Esophagus squamous epithelium (tissue), 5 donors: ENCODE results near the gene FFAR1. TPM values are rescaled to one million over a fixed set of nuclear protein-coding genes. Genes with fewer than 3 reads are reported as not detected.

Source experiments
- DNase-seq: peaks from one replicate; lab custom pipeline; 2025; lab: John Stamatoyannopoulos, UW
- H3K27ac ChIP-seq, 4 donors: fragments of 200-600 bp; sonication (generic); one replicate each; pipeline ENCODE4 v1.5.1; 2016 to 2019; ENCODE audit warnings: mild to moderate bottlenecking in 1 of 4
- H3K27me3 ChIP-seq, 4 donors: fragments of 200-600 bp; sonication (generic); 1 replicate in 3 of 4; 2 replicates in 1 of 4; pipeline versions ENCODE4 v1.5.1 to v1.6.0; 2017 to 2021; ENCODE audit warnings: antibody characterized with exemption in 1 of 4
- H3K36me3 ChIP-seq, 3 donors: fragments of 200-600 bp; sonication (generic); one replicate each; pipeline ENCODE4 v1.5.1; 2016 to 2019
- H3K4me1 ChIP-seq, 3 donors: fragments of 200-600 bp; sonication (generic); one replicate each; pipeline ENCODE4 v1.5.1; 2017 to 2019
- H3K4me3 ChIP-seq, 4 donors: fragments of 200-600 bp; sonication (generic); 1 replicate in 3 of 4; 2 replicates in 1 of 4; pipeline ENCODE4 v1.5.1; 2016 to 2019; ENCODE audit warnings: mild to moderate bottlenecking in 2 of 4, moderate library complexity in 1 of 4
- H3K9me3 ChIP-seq, 3 donors: fragments of 200-600 bp; sonication (generic); one replicate each; pipeline ENCODE4 v1.5.1; 2016 to 2019
- POLR2A ChIP-seq, 4 donors: fragments of 450-650 bp; IDR thresholded peaks; one replicate each; pipeline ENCODE4 v1.6.1; 2017; ENCODE audit warnings: antibody characterized with exemption in 4 of 4, mild to moderate bottlenecking in 4 of 4, moderate library complexity in 3 of 4
- WGBS, 2 donors: methylation state at CpG; one replicate each; pipeline ENCODE4 v1.1.5; 2018; 5-methylcytosine and 5-hydroxymethylcytosine counted together
- intact Hi-C: fragments of 100-400 bp; cut with DNase I; formaldehyde crosslinking; loops from one replicate; pipeline ENCODE4 v1.15.0; 2022
- total RNA-seq, 4 donors: library from RNA; depleted of rRNA; stranded (reverse); fragments of >200 nt; gene quantifications; one replicate each; pipeline ENCODE4 v1.1.0, GENCODE V29; 2016
- TF ChIP-seq, protein P1 (sequence below), 6 experiments: fragments of 450-650 bp in 4 of 6; fragments of 200-600 bp in 2 of 6; sonication (generic) in 2 of 6; IDR thresholded peaks; one replicate each; pipeline ENCODE4 v1.5.1; 2016 to 2019; ENCODE audit warnings: antibody characterized with exemption in 6 of 6, mild to moderate bottlenecking in 4 of 6, moderate library complexity in 4 of 6
- donor health status: DM: yes; HTN: yes; CAD: no.

Gene FFAR1
- total RNA-seq, 4 donors from 2014 or later = not detected

DNA sequence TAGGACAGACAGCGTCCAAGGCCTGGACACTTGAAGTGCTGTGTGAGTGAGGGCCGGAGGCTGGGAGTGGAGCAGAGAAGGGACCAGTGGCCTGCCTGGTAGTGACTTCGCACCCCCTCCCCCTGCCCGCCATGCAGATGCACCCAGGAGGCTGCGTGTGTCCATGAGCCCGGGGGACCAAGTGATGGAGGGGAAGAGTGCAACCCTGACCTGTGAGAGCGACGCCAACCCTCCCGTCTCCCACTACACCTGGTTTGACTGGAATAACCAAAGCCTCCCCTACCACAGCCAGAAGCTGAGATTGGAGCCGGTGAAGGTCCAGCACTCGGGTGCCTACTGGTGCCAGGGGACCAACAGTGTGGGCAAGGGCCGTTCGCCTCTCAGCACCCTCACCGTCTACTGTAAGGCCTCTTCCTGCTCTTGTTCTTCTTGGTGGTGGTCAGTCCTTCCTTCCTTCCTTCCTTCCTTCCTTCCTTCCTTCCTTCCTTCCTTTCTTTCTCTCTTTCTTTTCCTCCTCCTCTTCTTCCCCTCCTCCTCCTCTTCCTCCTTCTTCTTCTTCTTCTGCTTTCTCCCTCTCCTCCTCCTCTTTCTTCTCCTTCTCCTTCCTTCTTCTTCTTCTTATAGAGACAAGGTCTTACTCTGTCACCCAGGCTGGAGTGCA, 6.0 kb upstream of the FFAR1 start:
- H3K36me3 ChIP-seq = no peaks in the 10 kb centered on the region
- DNase-seq = no peak
- 63 to 79% methylated on average over 8 to 10 of the region's 14 CpGs for WGBS, 2 donors
- no peak overlapping the region for H3K27ac ChIP-seq
- peaks cover 0 to 18% (median 0%) of the 10 kb centered on the region in 4 donors for H3K27me3 ChIP-seq
- intact Hi-C loops = no loop called here
- no peak overlapping the region for H3K4me3 ChIP-seq
- H3K9me3 ChIP-seq = no peaks in the 10 kb centered on the region
- peaks cover 0 to under 1% (median 0%) of the 10 kb centered on the region in 3 donors for H3K4me1 ChIP-seq
- TF ChIP-seq, protein P1, sequence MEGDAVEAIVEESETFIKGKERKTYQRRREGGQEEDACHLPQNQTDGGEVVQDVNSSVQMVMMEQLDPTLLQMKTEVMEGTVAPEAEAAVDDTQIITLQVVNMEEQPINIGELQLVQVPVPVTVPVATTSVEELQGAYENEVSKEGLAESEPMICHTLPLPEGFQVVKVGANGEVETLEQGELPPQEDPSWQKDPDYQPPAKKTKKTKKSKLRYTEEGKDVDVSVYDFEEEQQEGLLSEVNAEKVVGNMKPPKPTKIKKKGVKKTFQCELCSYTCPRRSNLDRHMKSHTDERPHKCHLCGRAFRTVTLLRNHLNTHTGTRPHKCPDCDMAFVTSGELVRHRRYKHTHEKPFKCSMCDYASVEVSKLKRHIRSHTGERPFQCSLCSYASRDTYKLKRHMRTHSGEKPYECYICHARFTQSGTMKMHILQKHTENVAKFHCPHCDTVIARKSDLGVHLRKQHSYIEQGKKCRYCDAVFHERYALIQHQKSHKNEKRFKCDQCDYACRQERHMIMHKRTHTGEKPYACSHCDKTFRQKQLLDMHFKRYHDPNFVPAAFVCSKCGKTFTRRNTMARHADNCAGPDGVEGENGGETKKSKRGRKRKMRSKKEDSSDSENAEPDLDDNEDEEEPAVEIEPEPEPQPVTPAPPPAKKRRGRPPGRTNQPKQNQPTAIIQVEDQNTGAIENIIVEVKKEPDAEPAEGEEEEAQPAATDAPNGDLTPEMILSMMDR (IDR thresholded peaks at IDR 0.05) = no peak
- no peak for TF ChIP-seq POLR2A (IDR thresholded peaks at IDR 0.05)

DNA sequence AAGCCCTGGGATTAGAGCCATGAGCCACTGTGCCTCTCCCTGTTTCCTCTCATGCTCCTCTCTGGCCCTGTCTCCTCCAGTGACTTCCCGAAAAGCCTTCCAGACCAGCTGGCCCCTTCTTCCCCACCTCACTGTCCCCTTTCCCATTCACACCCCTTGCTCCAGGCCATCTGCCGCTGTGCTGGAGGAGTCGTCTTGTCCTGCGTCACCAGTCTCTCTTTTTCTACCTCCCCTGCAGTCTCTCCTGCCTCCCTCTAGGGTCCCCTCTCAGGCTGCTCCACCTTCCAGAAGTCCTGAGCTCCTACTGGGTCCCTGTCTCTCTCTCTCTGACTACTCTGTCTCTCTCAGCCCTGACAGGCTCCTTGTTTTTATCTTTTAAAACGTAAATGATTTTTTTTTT, 5.3 kb upstream of the FFAR1 start:
- no peak overlapping the region for H3K27ac ChIP-seq
- WGBS, 2 donors = 47 to 55% methylated on average over 5 of the region's 5 CpGs
- no peak overlapping the region for H3K4me3 ChIP-seq
- H3K27me3 ChIP-seq = peaks cover 0 to 18% (median 0%) of the 10 kb centered on the region in 4 donors
- no peak for DNase-seq
- TF ChIP-seq, protein P1 (IDR thresholded peaks at IDR 0.05) = no peak
- intact Hi-C loops = no loop called here
- no peaks in the 10 kb centered on the region for H3K9me3 ChIP-seq
- H3K4me1 ChIP-seq = peaks cover 0 to 5% (median 0%) of the 10 kb centered on the region in 3 donors
- no peaks in the 10 kb centered on the region for H3K36me3 ChIP-seq

DNA sequence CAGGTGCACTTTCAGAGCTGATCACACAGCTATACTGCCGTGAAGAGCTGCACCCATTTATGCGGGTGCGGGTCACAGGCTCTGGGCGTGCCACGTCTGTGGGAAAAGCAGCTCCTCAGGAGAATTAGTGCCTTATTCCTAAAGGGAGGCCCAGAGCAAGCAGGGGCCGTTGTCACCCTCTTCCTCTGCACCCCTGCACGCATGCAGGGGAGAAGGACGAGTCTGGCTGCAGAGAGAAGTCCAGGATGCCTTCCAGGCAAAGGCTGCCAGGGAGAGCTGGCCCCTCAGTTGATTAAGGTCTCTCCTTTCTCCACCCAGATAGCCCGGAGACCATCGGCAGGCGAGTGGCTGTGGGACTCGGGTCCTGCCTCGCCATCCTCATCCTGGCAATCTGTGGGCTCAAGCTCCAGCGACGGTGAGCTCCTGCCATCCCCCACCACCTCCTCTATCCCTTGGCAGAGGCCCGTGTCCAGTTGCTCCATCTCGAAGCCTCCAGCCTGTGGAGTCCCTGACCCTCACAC, 3.1 kb upstream of the FFAR1 start:
- peaks cover 0 to 34% (median 0%) of the 10 kb centered on the region in 4 donors for H3K27me3 ChIP-seq
- no peak for TF ChIP-seq POLR2A (IDR thresholded peaks at IDR 0.05)
- TF ChIP-seq, protein P1 (IDR thresholded peaks at IDR 0.05) = no peak
- no peak overlapping the region for H3K4me3 ChIP-seq
- intact Hi-C loops = no loop called here
- H3K4me1 ChIP-seq = peaks cover 0 to 5% (median 0%) of the 10 kb centered on the region in 3 donors
- no peaks in the 10 kb centered on the region for H3K36me3 ChIP-seq
- no peak for DNase-seq
- H3K27ac ChIP-seq = no peak overlapping the region
- WGBS, 2 donors = 78 to 79% methylated on average over 9 to 11 of the region's 17 CpGs
- H3K9me3 ChIP-seq = no peaks in the 10 kb centered on the region

DNA sequence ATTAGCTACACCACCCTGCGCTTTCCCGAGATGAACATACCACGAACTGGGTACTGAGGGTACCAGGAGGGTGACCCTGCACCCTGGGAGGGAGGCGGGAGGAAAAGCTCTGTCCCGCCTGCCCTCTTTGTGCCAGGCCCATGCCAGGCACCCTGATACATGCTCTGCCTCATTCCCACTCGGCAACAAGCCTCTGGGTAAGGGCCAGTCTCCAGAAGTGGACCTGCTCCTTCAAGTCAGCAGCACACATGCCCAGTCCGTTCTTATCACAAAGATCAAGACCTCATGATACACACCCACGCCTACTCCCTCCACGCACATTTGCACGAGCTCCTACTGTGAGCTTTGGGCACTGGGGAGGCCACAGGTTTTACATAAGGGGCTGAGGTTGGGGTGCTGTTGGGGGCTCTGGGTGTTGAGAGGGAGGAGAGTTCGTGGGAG, 2.0 kb upstream of the FFAR1 start:
- no peak for DNase-seq
- 41 to 75% methylated on average over 4 to 6 of the region's 11 CpGs for WGBS, 2 donors
- Histone ChIP-seq H3K9me3 (no peaks in the 10 kb centered on the region), H3K4me1 (peaks cover 0 to 5% (median 0%) of the 10 kb centered on the region in 3 donors), H3K27me3 (peaks cover 0 to 45% (median 0%) of the 10 kb centered on the region in 4 donors), H3K27ac (no peak overlapping the region), H3K36me3 (no peaks in the 10 kb centered on the region), H3K4me3 (no peak overlapping the region)
- TF ChIP-seq, protein P1 (IDR thresholded peaks at IDR 0.05) = no peak
- TF ChIP-seq POLR2A (IDR thresholded peaks at IDR 0.05) = no peak
- intact Hi-C loops = no loop called here
